ENCODE measurements around the gene NEK6. TPM values are rescaled to one million over a fixed set of nuclear protein-coding genes. Genes with fewer than 3 reads are reported as not detected.

The NEK6 gene
- total RNA-seq, 2 donors from 2014 or later, result 24.0 to 43.6 TPM

DNA sequence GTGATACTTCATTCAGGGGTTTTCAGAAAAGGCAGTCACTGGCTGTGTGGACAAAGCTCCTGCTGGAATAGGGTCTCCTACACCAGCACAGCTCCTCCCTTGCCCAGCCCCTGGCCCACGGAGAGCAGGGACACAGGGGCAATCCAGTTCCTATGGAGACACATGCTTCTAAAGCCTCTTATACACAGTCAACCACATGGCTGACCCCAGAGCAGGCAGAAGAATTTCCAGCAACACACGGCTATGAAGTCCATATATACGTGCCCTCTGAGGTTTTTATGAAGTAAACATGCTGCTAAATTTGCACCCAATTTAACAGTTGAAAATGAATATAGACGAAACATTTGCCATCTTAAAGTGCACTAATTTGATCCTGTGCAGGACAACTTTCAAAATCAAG lies 138.1 kb downstream of the NEK6 start:
- ATAC-seq (ENCODE audit: insufficient number of reproducible peaks, low FRiP score, low read depth) (no peak), DNase-seq (ENCODE audit: low spot score) (no peak)
- TF ChIP-seq, protein P1, sequence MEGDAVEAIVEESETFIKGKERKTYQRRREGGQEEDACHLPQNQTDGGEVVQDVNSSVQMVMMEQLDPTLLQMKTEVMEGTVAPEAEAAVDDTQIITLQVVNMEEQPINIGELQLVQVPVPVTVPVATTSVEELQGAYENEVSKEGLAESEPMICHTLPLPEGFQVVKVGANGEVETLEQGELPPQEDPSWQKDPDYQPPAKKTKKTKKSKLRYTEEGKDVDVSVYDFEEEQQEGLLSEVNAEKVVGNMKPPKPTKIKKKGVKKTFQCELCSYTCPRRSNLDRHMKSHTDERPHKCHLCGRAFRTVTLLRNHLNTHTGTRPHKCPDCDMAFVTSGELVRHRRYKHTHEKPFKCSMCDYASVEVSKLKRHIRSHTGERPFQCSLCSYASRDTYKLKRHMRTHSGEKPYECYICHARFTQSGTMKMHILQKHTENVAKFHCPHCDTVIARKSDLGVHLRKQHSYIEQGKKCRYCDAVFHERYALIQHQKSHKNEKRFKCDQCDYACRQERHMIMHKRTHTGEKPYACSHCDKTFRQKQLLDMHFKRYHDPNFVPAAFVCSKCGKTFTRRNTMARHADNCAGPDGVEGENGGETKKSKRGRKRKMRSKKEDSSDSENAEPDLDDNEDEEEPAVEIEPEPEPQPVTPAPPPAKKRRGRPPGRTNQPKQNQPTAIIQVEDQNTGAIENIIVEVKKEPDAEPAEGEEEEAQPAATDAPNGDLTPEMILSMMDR (IDR thresholded peaks at IDR 0.05), result no peak
- Histone ChIP-seq H3K36me3 (peaks cover 5% of the 10 kb centered on the region), H3K4me1 (ENCODE audit: control insufficient read depth in 1 of 2, low read depth in 2 of 2) (peaks cover 13 to 36% of the 10 kb centered on the region in 2 donors), H3K4me3 (no peak overlapping the region), H3K27ac (no peak overlapping the region), H3K9me3 (no peaks in the 10 kb centered on the region), H3K27me3 (replicated peaks; ENCODE audit: insufficient read depth) (no peaks in the 10 kb centered on the region)

DNA sequence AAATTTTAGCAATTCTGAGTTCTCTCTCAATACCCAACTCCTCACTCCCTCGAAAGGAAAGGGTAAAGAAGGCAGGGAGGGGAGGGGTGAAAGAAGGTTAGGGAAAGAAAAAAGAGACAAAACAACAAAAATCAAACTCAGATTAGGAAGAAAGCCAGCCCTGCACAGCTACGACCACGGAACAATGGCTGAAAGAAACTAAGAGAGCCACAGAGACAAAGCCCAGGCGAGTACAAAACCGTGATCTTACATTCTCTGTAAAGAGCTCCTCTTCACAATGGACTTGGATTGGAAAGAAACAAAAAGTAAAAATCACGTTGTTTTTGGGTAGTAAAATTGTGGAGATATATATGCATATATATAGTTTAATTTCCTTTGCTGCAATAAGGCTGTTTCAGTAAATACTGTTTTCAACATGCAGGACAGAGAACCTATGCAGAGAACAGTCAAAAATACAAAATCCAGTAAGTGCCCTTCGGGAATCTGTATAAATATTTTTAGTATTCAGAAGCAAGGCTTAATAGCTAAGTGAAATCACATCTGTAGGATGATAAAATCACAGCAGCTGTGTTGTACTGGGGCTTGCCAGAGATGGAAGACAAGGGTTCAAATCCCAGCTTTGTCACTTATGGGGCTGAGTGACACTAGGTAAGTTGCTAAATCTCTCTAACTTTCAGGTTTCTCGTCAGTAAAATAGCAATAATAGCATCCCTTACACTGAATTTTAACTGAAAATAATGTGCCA lies 140.6 kb downstream of the NEK6 start:
- no peak overlapping the region for H3K4me3 ChIP-seq
- TF ChIP-seq, protein P1 (IDR thresholded peaks at IDR 0.05), result no peak
- no peak for ATAC-seq (ENCODE audit: insufficient number of reproducible peaks, low FRiP score, low read depth)
- H3K4me1 ChIP-seq (ENCODE audit: control insufficient read depth in 1 of 2, low read depth in 2 of 2), result peaks cover 3 to 15% of the 10 kb centered on the region in 2 donors
- no peak overlapping the region for H3K27ac ChIP-seq
- no peaks in the 10 kb centered on the region for H3K9me3 ChIP-seq
- no peaks in the 10 kb centered on the region for H3K27me3 ChIP-seq (replicated peaks; ENCODE audit: insufficient read depth)
- DNase-seq (ENCODE audit: low spot score), result no peak
- H3K36me3 ChIP-seq, result peaks cover 8% of the 10 kb centered on the region

DNA sequence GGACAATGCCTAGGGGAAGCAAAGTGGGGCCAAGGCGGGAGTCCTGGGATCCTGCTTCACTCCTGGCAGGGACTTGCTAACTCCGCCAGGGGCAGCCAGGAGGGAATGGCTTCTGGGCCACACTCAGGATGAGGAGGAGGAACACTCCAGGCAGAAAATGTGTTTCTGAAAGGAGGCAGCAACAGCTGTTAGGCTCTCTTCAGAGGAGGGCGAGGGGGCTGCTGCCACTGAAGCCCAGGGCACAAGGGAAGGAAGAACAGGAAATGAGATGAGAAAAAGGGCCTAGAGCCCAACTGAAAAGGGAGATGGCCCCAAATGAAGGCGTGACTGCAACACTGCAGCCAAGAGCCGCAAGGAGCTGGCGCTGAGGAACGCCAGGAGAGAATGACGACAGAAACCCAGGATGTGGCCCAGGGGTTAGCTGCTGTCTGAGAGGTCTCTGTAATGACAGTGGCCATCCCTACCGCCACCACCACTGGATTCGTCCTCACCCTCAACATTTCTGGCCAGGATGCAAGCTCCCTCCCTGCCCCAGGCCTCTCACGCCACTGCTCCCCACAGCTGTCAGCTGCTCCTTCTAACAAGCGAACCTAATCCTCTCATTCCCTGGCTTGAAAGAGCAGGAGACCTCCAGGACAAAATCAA lies 141.7 kb downstream of the NEK6 start:
- DNase-seq (ENCODE audit: low spot score) (no peak), ATAC-seq (ENCODE audit: insufficient number of reproducible peaks, low FRiP score, low read depth) (no peak)
- H3K27me3 ChIP-seq (replicated peaks; ENCODE audit: insufficient read depth), result no peaks in the 10 kb centered on the region
- H3K27ac ChIP-seq, result no peak overlapping the region
- H3K4me3 ChIP-seq, result no peak overlapping the region
- peaks cover 3 to 14% of the 10 kb centered on the region in 2 donors for H3K4me1 ChIP-seq (ENCODE audit: control insufficient read depth in 1 of 2, low read depth in 2 of 2)
- H3K36me3 ChIP-seq, result peaks cover 15% of the 10 kb centered on the region
- TF ChIP-seq, protein P1 (IDR thresholded peaks at IDR 0.05), result no peak
- H3K9me3 ChIP-seq, result no peaks in the 10 kb centered on the region

DNA sequence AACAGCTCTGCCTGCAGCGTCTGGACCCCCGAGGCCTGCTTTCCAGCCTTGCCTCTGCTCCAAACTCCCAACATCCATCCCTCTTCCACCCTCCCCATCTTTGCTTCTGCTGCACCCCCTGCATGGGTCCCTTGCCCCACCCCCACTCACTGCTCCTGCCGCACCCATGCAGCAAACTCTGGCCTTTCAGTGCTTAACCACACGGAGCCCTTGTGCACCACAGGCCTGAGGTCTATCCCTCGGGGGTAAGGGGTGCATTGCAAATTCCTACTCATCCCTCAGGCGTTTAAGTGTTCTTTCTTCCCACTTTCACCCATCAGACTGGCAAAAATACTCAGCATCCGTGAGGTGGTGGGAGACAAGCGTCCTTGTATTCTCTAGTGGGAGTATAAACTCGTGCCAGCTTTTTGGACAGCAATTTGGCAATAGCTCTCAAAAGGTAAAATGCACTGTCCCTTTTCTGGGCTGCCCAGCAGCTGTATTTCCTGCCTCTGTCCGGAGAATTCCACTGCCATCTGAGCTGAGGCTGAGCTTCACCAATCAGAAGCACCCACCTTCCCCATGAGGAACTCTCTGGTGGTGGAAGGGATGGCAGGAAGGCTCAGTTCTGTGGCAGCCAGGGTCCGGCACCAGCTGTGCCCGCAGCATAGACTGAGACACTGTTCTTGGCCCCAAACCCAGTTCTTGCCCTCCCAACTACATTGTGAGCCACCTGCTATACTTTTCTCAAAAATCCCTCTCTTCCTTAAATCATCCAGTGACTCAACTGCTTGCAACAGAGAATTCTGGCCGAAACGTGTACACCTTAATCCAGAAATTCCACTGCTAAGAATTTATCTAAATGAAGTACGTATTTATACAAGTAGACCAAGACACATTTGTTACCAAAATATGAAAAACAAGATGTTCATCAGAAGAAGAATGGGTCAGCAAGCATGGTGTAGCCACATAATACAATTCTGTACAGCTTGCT lies 142.5 kb downstream of the NEK6 start:
- TF ChIP-seq, protein P1 (IDR thresholded peaks at IDR 0.05), result no peak
- no peak overlapping the region for H3K27ac ChIP-seq
- ATAC-seq (ENCODE audit: insufficient number of reproducible peaks, low FRiP score, low read depth), result no peak
- H3K4me1 ChIP-seq (ENCODE audit: control insufficient read depth in 1 of 2, low read depth in 2 of 2), result peaks cover 3 to 14% of the 10 kb centered on the region in 2 donors
- H3K27me3 ChIP-seq (replicated peaks; ENCODE audit: insufficient read depth), result no peaks in the 10 kb centered on the region
- H3K4me3 ChIP-seq, result no peak overlapping the region
- H3K9me3 ChIP-seq, result no peaks in the 10 kb centered on the region
- peaks cover 20% of the 10 kb centered on the region for H3K36me3 ChIP-seq
- DNase-seq (ENCODE audit: low spot score), result no peak

Other genes starting within 250 kb of the NEK6 start
- gene LHX2, start 246.2 kb upstream of the NEK6 start, total RNA-seq, result not detected
- 100 to 1,000 TPM in 1 of 2 donors, 10 to 100 TPM in 1; 91.4 to 149 TPM for gene PSMB7, start 157.5 kb downstream of the NEK6 start, total RNA-seq
- not detected for gene ADGRD2, start 192.5 kb downstream of the NEK6 start, total RNA-seq
- gene NR5A1, start 249.4 kb downstream of the NEK6 start, total RNA-seq, result not detected

All from thoracic aorta (tissue), 2 donors.